Fibroblast of lung (primary cell): Measurements from ENCODE around the gene STK36. TPM values are rescaled to one million over a fixed set of nuclear protein-coding genes. Genes with fewer than 3 reads are reported as not detected.

Experiments used
- DNase-seq, 2 donors: peaks; one replicate each; pipeline versions ENCODE4 v3.0.0 to v3.0.0-alpha.2; 2010; ENCODE audit warnings: low read depth in 2 of 2
- H2AFZ ChIP-seq: 2 replicates; pipeline ENCODE4 v1.5.1; 2012; ENCODE audit warnings: low read length, control low read depth, inconsistent platforms
- H3K27ac ChIP-seq: 2 replicates; pipeline ENCODE4 v1.5.1; 2011; ENCODE audit warnings: low read length, control low read depth; ENCODE audit not compliant: insufficient read depth
- H3K27me3 ChIP-seq: 2 replicates; pipeline ENCODE4 v1.5.1; 2011; ENCODE audit warnings: mild to moderate bottlenecking, low read length; ENCODE audit not compliant: control insufficient read depth, insufficient read depth
- H3K36me3 ChIP-seq: 2 replicates; pipeline ENCODE4 v1.5.1; 2011; ENCODE audit warnings: low read length; ENCODE audit not compliant: control insufficient read depth, insufficient read depth
- H3K4me1 ChIP-seq: 2 replicates; pipeline ENCODE4 v1.5.1; 2011; ENCODE audit warnings: low read length; ENCODE audit not compliant: control insufficient read depth, insufficient read depth; ENCODE audit errors: extremely low read depth
- H3K4me2 ChIP-seq: 2 replicates; pipeline ENCODE4 v1.5.1; 2011; ENCODE audit warnings: low read length, control low read depth; ENCODE audit not compliant: insufficient read depth; ENCODE audit errors: extremely low read depth
- H3K4me3 ChIP-seq, 4 experiments: fragments of 200-600 bp in 1 of 4; sonication (generic) in 1 of 4; replicated peaks in 1 of 4; 2 replicates each; pipeline ENCODE4 v1.5.1; 2011 to 2016; ENCODE audit warnings: low read length in 4 of 4, low read depth in 3 of 4, mild to moderate bottlenecking in 3 of 4, control low read depth in 2 of 4, inconsistent platforms in 1 of 4, mixed read lengths in 1 of 4; ENCODE audit not compliant: insufficient read depth in 1 of 4; ENCODE audit errors: control extremely low read depth in 1 of 4
- H3K79me2 ChIP-seq: 2 replicates; pipeline ENCODE4 v1.5.1; 2012; ENCODE audit warnings: mild to moderate bottlenecking, low read length, inconsistent platforms; ENCODE audit not compliant: control insufficient read depth, insufficient read depth
- H3K9ac ChIP-seq: 2 replicates; pipeline ENCODE4 v1.5.1; 2011; ENCODE audit warnings: mild to moderate bottlenecking, low read length, control low read depth; ENCODE audit not compliant: insufficient read depth
- H3K9me3 ChIP-seq: 2 replicates; pipeline ENCODE4 v1.5.1; 2012; ENCODE audit warnings: low read depth, low read length; ENCODE audit not compliant: control insufficient read depth, insufficient read depth
- H4K20me1 ChIP-seq: 2 replicates; pipeline ENCODE4 v1.5.1; 2011; ENCODE audit warnings: low read length; ENCODE audit not compliant: control insufficient read depth, insufficient read depth; ENCODE audit errors: extremely low read depth
- EZH2 ChIP-seq: IDR thresholded peaks from 2 replicates; pipeline ENCODE4 v1.5.1; 2012; ENCODE audit warnings: low read length, control low read depth, mild to moderate bottlenecking; ENCODE audit errors: missing control alignments
- polyA plus RNA-seq, 2 donors: library from polyadenylated mRNA; depleted of rRNA in 1 of 2; stranded (reverse) in 1 of 2; unstranded in 1 of 2; fragments of >200 nt; gene quantifications; 2 replicates each; pipeline ENCODE4 v1.2.1, GENCODE V29; 2011 to 2012; ENCODE audit warnings: missing spikeins in 1 of 2
- total RNA-seq: library from RNA; depleted of rRNA; stranded (reverse); fragments of >200 nt; gene quantifications from 2 replicates; pipeline ENCODE4 v1.2.1, GENCODE V29; 2014
- TF ChIP-seq, protein P1 (sequence below), 2 donors: IDR thresholded peaks in 1 of 2; conservative IDR thresholded peaks in 1 of 2; 1 replicate in 1 of 2; 2 replicates in 1 of 2; pipeline ENCODE4 v1.5.1; 2011 to 2012; ENCODE audit warnings: low read length in 2 of 2, control low read depth in 1 of 2, inconsistent platforms in 1 of 2, low read depth in 1 of 2, mild to moderate bottlenecking in 1 of 2

STK36 gene
- total and polyA plus RNA-seq, 2 donors (not counting 1 experiment from before 2014, with no cell fraction given) = 21.4 to 36.0 TPM

DNA sequence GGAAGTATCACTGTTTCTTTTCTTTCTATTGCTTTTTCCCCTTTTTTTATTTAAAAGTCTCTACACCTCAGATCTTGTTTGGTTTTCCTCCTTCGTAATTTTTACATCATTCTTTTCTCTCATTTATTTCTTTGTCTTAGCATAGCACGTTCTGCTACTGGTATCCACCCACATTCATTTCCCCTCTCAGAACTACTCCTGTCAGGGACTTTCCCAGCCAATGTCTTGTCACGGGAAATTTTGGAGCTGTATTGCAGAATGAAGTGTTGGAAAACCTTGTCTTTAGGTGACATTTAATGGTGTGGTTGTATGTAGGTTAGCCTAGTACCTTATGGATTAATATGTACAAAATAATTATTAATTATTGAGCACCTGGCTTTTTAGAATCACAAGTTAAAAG, 72.7 kb downstream of the STK36 start:
- no peaks in the 10 kb centered on the region for H4K20me1 ChIP-seq
- no peaks in the 10 kb centered on the region for H3K27me3 ChIP-seq
- no peaks in the 10 kb centered on the region for H3K4me1 ChIP-seq
- no peak overlapping the region for H2AFZ ChIP-seq
- no peak overlapping the region for H3K9ac ChIP-seq
- no peak overlapping the region for H3K27ac ChIP-seq
- H3K4me3 ChIP-seq = no peak overlapping the region
- H3K36me3 ChIP-seq = peaks cover 12% of the 10 kb centered on the region
- TF ChIP-seq, protein P1, sequence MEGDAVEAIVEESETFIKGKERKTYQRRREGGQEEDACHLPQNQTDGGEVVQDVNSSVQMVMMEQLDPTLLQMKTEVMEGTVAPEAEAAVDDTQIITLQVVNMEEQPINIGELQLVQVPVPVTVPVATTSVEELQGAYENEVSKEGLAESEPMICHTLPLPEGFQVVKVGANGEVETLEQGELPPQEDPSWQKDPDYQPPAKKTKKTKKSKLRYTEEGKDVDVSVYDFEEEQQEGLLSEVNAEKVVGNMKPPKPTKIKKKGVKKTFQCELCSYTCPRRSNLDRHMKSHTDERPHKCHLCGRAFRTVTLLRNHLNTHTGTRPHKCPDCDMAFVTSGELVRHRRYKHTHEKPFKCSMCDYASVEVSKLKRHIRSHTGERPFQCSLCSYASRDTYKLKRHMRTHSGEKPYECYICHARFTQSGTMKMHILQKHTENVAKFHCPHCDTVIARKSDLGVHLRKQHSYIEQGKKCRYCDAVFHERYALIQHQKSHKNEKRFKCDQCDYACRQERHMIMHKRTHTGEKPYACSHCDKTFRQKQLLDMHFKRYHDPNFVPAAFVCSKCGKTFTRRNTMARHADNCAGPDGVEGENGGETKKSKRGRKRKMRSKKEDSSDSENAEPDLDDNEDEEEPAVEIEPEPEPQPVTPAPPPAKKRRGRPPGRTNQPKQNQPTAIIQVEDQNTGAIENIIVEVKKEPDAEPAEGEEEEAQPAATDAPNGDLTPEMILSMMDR (conservative IDR thresholded peaks at IDR 0.05 in 1 of 2, IDR thresholded peaks at IDR 0.05 in 1 of 2; ENCODE audit: low read depth in 1 of 2, low read length in 2 of 2) = no peak
- TF ChIP-seq EZH2 = no peak
- H3K79me2 ChIP-seq = no peaks in the 10 kb centered on the region
- H3K4me2 ChIP-seq = no peak overlapping the region
- no peaks in the 10 kb centered on the region for H3K9me3 ChIP-seq
- no peak for DNase-seq

DNA sequence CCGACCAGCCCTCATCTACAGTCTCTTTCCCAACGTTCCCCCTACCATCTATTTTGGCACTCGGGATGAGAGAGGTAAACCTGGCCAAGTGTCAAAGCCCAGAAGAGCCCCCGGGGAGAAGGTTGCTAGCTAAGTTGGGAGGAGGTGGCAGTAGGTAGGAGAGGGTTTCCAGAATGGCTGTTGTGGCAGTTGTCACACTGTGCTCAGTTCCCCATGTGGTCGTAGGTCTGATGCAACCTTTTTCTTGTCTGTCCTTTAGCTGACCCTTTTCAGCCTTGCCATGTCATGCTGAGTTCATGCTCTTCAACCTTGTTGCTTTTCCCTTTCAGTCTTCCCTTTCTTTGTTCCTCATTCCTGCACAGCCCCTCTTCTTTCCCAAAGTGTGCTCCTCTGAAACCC, 73.3 kb downstream of the STK36 start:
- H2AFZ ChIP-seq = no peak overlapping the region
- TF ChIP-seq, protein P1 (conservative IDR thresholded peaks at IDR 0.05 in 1 of 2, IDR thresholded peaks at IDR 0.05 in 1 of 2; ENCODE audit: low read depth in 1 of 2, low read length in 2 of 2) = no peak
- no peak for TF ChIP-seq EZH2
- H3K9me3 ChIP-seq = no peaks in the 10 kb centered on the region
- no peak overlapping the region for H3K4me2 ChIP-seq
- no peak overlapping the region for H3K9ac ChIP-seq
- H3K4me3 ChIP-seq = no peak overlapping the region
- no peaks in the 10 kb centered on the region for H4K20me1 ChIP-seq
- no peak overlapping the region for H3K27ac ChIP-seq
- H3K79me2 ChIP-seq = no peaks in the 10 kb centered on the region
- H3K36me3 ChIP-seq = peaks cover 12% of the 10 kb centered on the region
- no peaks in the 10 kb centered on the region for H3K4me1 ChIP-seq
- no peak for DNase-seq
- no peaks in the 10 kb centered on the region for H3K27me3 ChIP-seq

DNA sequence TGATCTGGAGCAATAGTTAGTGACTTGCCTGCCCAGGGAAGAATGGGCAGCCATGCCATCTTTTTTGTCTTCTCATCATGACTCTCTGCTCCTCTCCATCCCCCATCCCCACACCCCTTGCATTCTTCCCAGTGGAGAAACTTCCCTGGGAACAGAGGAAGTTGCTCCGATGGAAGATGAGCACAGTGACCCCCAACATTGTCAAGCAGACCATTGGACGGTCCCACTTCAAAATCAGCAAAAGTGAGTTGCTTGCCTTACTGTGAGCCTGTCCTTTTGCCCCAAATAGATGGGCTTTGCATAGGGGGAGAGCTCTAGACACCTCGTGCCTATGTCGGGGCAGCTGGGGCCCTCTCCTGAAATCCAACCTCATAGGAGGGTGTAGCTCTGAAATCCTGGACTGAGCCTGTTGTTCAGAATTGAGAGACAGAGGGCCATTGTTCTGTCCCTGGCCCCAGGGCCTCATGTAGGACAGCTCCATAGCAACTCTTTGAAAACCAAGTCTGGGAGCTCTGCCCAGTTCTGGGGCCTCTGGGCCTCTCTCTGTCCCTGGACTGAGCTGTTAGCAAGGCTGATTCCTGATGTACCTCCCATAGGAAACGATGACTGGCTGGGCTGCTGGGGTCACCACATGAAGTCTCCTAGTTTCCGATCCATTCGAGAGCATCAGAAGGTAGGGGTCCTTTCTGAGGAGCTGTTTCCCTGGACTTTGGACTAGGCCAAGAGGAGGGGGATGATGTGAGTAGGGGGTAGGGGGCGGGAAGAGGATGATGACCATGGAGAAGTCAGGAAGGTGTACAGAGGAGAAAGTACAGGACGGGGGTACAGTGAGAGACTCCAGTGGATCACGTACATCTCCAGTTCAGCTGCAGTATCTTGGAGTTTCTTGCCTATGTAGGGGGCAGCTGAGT, 73.9 kb downstream of the STK36 start:
- peaks cover 12% of the 10 kb centered on the region for H3K36me3 ChIP-seq
- H3K4me3 ChIP-seq = no peak overlapping the region
- no peak overlapping the region for H2AFZ ChIP-seq
- H3K4me1 ChIP-seq = no peaks in the 10 kb centered on the region
- no peak overlapping the region for H3K4me2 ChIP-seq
- DNase-seq = peak; percentile 39 to 55
- no peaks in the 10 kb centered on the region for H3K79me2 ChIP-seq
- no peak overlapping the region for H3K27ac ChIP-seq
- no peaks in the 10 kb centered on the region for H3K9me3 ChIP-seq
- no peaks in the 10 kb centered on the region for H3K27me3 ChIP-seq
- H3K9ac ChIP-seq = no peak overlapping the region
- H4K20me1 ChIP-seq = no peaks in the 10 kb centered on the region
- TF ChIP-seq, protein P1 (conservative IDR thresholded peaks at IDR 0.05 in 1 of 2, IDR thresholded peaks at IDR 0.05 in 1 of 2; ENCODE audit: low read depth in 1 of 2, low read length in 2 of 2) = no peak
- no peak for TF ChIP-seq EZH2
